Brain microvascular endothelial cell (primary cell): ENCODE results near the gene ACTL7A.

Experiments used
- DNase-seq: peaks from one replicate; pipeline ENCODE4 v3.0.0-alpha.2; 2020
- H3K27ac ChIP-seq: fragments of 250-450 bp; sonication (Bioruptor Pico); 2 replicates; pipeline ENCODE4 v1.5.1; 2020; ENCODE audit warnings: mild to moderate bottlenecking, moderate library complexity
- H3K27me3 ChIP-seq: fragments of 250-450 bp; sonication (Bioruptor Pico); replicated peaks from 2 replicates; pipeline ENCODE4 v1.5.1; 2020; ENCODE audit warnings: mild to moderate bottlenecking
- H3K36me3 ChIP-seq: fragments of 250-450 bp; sonication (Bioruptor Pico); replicated peaks from 2 replicates; pipeline ENCODE4 v1.5.1; 2020; ENCODE audit warnings: mild to moderate bottlenecking
- H3K4me3 ChIP-seq: 2 replicates; pipeline ENCODE4 v1.5.1; 2011; ENCODE audit warnings: low read depth, mild to moderate bottlenecking, control low read depth, low read length, moderate library complexity
- in situ Hi-C: cut with HindIII; loops from 2 replicates; pipeline ENCODE4 v1.10.0; 2017; ENCODE audit warnings: low sequenced_read_pairs, low pct_ligation_motif_present
- TF ChIP-seq, protein P1 (sequence below): IDR thresholded peaks from 2 replicates; pipeline ENCODE4 v1.5.1; 2011; ENCODE audit warnings: low read depth, mild to moderate bottlenecking, moderate library complexity, low read length, control low read depth, inconsistent platforms; ENCODE audit errors: missing control alignments

ACTL7A gene

DNA sequence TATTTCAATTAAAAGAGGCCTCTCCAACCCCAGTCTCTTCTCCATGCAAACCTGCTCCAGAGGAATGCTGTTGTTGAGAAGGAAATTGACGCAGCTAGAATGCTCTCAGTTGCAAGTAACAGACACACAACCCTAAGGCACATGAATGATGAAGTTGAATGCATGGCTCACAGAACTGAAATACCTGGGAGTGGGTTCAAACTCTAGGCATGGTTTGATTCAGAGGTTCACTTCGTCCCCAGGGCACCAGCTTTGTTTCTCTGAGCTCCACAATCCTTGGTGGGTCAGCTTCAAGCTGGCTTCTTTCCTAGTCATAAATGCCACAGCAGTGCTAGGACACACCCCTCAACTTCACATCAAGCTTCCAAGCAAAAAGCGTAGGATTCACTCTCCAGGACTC, 10.9 kb upstream of the ACTL7A start:
- Histone ChIP-seq H3K4me3 (no peak overlapping the region), H3K27me3 (no peaks in the 10 kb centered on the region), H3K27ac (no peak overlapping the region), H3K36me3 (no peaks in the 10 kb centered on the region)
- DNase-seq: no peak
- TF ChIP-seq, protein P1, sequence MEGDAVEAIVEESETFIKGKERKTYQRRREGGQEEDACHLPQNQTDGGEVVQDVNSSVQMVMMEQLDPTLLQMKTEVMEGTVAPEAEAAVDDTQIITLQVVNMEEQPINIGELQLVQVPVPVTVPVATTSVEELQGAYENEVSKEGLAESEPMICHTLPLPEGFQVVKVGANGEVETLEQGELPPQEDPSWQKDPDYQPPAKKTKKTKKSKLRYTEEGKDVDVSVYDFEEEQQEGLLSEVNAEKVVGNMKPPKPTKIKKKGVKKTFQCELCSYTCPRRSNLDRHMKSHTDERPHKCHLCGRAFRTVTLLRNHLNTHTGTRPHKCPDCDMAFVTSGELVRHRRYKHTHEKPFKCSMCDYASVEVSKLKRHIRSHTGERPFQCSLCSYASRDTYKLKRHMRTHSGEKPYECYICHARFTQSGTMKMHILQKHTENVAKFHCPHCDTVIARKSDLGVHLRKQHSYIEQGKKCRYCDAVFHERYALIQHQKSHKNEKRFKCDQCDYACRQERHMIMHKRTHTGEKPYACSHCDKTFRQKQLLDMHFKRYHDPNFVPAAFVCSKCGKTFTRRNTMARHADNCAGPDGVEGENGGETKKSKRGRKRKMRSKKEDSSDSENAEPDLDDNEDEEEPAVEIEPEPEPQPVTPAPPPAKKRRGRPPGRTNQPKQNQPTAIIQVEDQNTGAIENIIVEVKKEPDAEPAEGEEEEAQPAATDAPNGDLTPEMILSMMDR: no peak
- in situ Hi-C loops: no loop called here

DNA sequence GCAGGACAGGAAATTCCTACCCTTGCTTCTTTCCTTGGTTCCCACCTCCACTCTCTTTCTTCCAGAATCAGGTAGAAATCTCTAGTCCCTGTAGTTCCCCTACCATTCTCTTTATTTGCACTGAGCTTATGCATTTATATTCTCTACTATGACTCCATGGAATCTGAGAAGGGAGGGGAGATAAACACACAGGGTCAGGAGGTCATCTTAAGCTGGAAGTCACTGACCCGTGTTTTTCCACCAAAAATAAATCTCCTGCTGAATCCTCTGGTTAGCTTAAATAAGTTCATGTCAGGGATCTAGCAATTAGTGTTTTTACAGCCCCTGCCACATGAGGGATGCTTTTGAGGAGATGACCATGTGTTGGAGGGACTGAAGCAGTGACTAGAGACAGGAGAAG, 10.0 kb upstream of the ACTL7A start:
- DNase-seq: no peak
- no peak overlapping the region for H3K4me3 ChIP-seq
- in situ Hi-C loops: no loop called here

DNA sequence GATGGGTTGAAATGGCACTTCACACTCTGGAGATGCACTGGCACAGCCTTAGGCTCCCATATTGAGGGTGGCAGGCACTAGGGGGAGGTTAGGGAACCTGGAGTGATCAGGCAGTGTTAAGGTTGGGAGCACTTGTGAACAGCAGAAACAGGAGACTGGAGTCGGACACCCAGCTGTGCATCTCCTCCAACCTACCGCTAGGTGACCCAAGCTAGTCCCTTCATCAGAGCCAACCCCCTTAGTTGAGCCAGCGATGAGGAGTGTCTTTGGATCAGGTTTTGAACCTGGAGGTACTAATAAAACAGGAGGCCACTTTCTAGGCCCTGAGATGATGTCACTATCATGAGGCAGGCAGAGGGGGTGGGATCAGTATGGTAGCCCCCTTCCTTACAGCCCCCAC, 8.0 kb upstream of the ACTL7A start:
- in situ Hi-C loops: no loop called here
- TF ChIP-seq, protein P1: no peak
- Histone ChIP-seq H3K27me3 (no peaks in the 10 kb centered on the region), H3K27ac (no peak overlapping the region), H3K36me3 (no peaks in the 10 kb centered on the region), H3K4me3 (no peak overlapping the region)
- DNase-seq: no peak

More for the DNA sequence above, 10.0 kb upstream of the ACTL7A start:
- TF ChIP-seq, protein P1: no peak
- no peaks in the 10 kb centered on the region for H3K27me3 ChIP-seq
- H3K27ac ChIP-seq: no peak overlapping the region
- H3K36me3 ChIP-seq: no peaks in the 10 kb centered on the region

DNA sequence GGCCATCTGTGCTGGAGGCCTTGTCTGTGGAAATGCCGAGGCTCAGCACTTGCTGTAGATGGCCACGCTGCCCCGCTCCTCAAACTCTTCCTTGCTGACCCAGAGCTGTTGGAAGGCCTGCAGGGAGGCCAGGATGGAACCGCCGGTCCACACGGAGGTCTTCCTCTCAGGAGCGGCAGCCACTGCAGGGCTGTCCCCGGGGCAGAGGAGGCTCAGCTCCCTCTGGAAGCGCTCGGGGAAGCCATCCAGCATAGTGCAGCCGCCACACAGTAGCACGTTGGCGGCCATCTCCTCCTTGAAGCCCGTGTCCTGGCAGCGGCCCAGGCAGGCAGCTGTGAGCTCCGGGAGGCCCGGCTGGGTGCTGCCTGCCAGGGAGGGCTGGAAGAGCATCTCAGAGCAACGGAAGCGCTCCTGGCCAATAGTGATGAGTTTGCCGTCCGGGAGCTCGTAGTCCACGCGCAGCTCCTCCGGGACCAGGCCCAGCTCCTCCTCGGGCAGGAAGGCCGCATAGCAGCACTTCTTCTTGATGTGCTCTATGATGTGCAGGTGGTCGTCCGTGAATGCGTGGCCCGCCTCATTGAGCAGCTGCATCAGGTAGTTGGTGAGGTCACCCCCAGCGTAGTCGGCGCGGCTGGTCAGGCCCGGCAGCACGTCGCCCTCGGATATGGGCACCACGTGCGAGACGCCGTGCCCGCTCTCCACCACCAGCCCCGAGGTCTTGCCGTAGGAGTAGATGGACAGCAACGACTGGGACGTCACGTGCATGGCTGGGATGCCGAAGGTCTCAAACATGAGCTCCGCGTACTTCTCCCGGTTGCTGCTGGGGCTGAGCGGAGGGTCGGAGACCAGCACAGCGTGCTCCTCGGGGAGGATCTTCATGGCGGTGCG, 7.2 kb upstream of the ACTL7A start:
- in situ Hi-C loops: no loop called here
- no peaks in the 10 kb centered on the region for H3K27me3 ChIP-seq
- H3K36me3 ChIP-seq: no peaks in the 10 kb centered on the region
- no peak overlapping the region for H3K27ac ChIP-seq
- H3K4me3 ChIP-seq: no peak overlapping the region
- no peak for DNase-seq
- TF ChIP-seq, protein P1: no peak

DNA sequence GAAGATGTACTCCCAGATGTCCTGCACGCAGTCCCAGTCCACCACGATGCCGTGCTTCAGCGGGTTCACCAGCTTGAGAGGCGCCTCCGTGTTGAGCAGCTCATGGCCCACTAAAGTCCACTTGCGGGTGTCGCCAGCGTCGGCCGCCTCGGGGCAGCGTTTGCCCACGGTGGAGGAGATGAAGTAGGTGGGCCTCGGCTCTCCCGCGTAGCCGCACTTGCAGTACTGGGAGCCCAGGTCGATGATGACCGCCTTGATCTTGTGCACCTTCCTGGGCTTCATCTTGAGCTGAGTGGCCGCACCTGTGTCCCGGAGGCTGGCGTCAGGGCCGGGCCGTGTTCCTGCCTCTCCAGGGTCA, 6.6 kb upstream of the ACTL7A start:
- Histone ChIP-seq H3K27me3 (no peaks in the 10 kb centered on the region), H3K27ac (no peak overlapping the region), H3K36me3 (no peaks in the 10 kb centered on the region), H3K4me3 (no peak overlapping the region)
- in situ Hi-C loops: no loop called here
- TF ChIP-seq, protein P1: no peak
- DNase-seq: no peak

DNA sequence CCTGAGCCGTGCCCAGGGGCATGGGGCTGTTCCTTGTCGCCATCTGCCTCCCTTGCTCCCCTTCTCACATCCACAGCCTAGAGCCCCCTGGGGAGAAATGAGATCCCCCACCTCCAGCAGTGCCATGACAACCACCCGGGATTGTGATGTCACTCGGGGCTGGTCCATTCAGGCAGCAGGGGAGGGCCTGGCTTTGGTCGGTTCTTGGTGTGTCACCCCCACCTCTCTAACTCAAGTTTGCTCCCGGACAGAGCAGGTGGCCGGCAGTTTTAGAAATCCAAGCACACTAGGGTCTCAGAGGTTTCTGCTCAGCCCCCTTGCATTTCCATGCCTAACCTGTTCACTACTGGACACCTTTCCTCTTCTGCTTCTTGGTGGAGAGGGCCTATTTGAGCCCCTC, 6.2 kb upstream of the ACTL7A start, which contains the start of gene ACTL7B:
Gene ACTL7B, minus strand, starts transcription at position 99 of the 400 bp plus-strand sequence. Its CDS starts 56 bp downstream, at position 43.
- H3K4me3 ChIP-seq: no peak within 1 kb of the TSS
- in situ Hi-C loops: no loop called here
- DNase-seq: no peak
- H3K27me3 ChIP-seq: no peaks in the 10 kb centered on the region
- H3K36me3 ChIP-seq: no peaks in the 10 kb centered on the region
- H3K27ac ChIP-seq: no peak within 1 kb of the TSS
- TF ChIP-seq, protein P1: no peak
